NCI-H2107 treated with DMSO at 0.1 percent for 48 hours (cell line): ENCODE results near the gene BRMS1L.
A peak's percentile ranks its signal among the peaks of the same experiment; 100 is the strongest.
"Not testable (repeated sequence)": the region's sequence is repeated elsewhere in the genome, so short reads cannot be mapped to it uniquely, and the experiment has no call there.

ENCODE experiments used
- DNase-seq: peaks from one replicate; lab custom pipeline; 2025; ENCODE audit not compliant: unreplicated experiment; lab: John Stamatoyannopoulos, UW

Gene BRMS1L

DNA sequence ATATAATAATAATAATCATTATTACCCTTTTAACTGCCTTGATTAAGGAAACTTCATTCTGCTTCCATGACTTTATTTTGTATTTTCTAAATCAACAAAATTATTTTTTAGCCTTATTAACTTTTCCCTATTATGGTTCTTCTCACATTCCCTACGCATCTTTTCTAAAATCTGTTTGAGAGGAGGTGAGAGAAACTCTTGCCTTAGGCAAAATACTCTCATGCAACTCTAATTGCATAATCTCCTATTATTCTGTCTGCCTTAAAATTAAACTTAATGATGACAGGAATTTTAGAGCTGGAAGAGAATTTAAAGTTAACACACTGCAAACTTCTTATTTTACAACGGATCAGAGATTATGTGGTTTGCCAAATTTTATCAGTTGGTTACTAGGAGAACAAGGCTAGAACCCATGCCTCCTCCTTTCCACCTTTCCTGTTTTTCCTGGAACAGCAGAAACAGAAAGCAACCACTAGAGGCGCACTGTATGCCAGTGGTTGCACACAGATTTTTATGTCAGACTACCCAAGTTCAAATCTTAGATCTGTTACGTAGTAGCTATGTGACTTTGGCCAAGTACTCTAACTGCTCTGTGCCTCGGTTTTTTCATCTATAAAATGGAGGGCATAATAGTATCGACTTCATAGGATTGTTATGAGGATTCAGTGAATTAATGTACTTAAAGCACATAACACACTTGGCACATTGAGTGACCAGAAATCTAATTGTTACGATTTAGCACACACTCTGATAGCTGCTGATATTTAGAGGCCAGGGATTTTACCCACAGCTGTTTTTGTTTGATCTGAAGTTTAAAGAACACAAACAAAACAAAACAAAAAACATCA, 4.3 kb upstream of the BRMS1L start:
- peak; percentile 26 for DNase-seq

DNA sequence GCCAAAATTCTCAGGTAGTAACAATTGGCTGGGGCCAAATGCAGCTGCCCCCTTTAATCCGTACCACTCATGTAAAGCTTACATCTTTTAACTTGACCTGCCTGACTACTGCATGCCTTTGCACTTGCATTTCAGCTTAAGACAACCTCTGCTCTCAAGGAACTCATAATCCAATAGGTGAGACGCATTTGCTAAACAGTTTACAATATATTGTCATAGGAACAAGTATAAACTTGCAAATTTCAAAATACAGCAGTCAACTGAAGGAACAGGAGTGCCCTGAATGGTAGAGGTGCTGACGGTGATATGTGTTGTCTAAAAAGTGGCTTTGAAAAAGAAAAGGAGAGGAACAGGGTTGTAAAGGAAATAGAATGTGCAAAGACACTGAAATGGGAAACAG, 3.6 kb upstream of the BRMS1L start:
- no peak for DNase-seq

DNA sequence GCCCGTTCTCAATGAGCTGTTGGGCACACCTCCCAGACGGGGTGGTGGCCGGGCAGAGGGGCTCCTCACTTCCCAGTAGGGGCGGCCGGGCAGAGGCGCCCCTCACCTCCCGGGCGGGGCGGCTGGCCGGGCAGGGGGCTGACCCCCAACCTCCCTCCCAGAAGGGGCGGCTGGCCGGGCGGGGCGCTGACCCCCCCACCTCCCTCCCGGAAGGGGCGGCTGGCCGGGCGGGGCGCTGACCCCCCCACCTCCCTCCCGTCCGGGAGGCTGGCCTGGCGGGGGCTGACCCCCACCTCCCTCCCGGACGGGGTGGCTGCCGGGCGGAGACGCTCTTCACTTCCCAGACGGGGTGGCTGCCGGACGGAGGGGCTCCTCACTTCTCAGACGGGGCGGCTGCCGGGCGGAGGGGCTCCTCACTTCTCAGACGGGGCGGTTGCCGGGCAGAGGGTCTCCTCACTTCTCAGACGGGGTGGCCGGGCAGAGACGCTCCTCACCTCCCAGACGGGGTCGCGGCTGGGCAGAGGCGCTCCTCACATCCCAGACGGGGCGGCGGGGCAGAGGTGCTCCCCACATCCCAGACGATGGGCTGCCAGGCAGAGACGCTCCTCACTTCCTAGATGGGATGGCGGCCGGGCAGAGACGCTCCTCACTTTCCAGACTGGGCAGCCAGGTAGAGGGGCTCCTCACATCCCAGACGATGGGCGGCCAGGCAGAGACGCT, 1.5 kb upstream of the BRMS1L start:
- not testable (repeated sequence) for DNase-seq

DNA sequence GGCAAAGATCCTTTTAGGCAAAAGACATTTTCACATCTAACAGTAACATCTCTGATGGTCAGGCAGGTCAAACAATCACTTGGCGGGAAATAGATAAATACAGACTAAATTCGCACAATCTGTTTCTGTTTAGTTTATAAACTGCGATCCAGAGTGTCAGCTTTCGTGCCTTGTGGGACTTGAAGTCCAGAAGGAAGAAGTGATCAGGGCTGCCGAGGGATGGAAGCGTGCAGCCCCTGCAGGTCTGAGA, 245 bp upstream of the BRMS1L start:
- no peak for DNase-seq

DNA sequence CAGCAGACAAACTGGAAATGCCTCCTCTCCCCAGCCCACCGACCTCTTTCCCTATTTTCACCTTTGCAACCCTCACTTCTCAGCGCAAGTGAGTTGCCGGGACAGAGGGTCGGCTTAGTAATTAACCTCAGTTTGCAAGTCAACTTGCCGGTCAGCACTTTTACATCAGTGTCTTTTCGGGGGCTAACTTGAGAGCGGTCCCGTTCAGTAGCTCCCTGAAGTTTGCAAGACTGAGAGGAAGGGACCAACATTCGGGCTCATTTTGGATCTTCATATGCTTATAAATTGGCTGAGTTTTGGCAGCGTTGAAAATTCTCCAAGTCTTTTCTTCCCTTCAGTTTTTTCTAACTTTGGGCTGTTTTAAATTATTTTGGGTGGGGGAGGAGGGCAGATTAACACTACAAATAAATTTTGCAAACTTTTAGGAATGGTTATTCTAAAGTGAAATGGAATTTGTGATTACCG, 846 bp downstream of the BRMS1L start:
- DNase-seq: no peak

DNA sequence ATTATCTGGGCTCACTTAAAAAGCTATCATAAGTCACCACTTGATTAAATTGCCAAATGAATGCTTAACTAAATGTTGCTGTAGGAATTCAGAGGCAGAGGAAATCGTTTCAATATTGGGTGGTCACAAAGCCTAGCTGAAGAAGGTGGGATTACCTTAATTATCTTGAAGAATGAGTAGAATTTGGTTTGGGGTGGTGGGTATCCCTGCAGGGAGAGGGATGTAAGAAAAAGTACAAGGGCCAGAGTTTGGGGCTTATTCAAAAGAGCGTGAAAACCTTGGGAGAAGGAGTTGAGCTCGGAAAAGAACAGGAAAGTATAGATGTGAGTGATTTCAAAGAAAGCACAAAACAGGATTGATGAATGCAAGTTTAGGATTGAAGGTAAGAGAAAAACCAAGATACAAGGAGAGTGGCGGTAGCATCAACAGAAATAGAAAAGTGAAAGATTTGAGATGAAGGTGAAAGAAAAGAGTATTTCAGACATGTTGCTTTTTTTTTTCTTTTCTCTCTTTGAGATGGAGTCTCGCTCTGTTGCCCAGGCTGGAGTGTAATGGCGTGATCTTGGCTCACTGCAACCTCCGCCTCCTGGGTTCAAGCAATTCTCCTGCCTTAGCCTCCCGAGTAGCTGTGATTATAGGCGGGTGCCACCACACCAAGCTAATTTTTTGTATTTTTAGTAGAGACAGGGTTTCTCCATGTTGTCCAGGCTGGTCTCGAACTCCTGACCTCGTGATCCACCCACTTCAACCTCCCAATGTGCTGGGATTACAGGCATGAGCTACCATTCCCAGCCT, 1.7 kb downstream of the BRMS1L start:
- no peak for DNase-seq

DNA sequence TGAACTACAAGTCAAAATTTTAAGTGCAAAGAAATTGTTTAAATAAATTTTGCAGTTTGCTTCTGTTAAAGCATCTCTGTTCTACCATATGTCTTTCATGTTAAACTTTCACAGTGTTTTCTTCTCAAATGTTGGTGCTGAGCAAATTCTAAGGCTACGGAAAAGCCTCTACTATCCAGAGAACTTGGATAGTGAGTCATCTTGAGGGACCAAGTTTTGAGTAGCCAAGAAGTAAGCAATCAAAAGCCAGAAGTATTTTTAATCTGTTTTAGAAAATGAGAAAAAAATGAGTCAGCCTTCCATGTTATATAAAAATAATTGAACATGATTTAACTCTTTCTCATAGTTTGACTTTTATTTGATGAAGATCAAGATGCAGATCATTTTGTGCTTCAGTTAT, 3.3 kb downstream of the BRMS1L start:
- no peak for DNase-seq

DNA sequence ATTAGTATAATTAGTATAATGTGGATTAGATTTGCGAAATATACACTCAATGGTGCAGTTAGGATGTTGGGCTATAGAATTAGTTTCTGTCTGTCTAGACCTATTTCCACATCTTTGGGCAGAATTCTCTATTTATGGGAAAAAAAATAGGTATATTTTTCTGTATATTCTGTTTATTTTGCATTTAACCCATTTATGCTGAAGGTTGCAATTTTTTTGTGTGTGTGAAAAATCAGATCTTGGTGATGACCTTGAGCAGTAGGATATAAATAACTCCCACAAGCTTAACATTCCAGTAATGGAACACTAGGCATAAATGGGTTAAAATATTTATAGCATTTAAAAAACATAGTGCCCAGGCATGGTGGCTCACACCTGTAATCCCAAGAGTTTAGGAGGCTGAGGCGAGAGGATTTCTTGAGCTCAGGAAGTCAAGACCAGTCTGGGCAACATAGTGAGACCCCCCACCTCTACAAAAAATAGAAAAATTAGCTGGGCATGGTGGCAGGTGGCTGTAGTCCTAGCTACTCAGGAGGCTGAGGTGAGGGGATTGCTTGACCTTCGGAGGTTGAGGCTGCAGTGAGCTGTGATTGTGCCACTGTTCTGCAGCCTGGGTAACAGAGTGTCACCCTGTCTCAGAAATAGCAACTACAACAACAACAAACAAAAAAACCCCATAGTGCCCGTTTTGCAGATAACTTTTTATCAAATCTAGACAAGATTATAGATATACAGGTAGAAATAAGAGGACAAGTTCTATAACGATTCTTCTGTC, 9.3 kb downstream of the BRMS1L start:
- DNase-seq: no peak

DNA sequence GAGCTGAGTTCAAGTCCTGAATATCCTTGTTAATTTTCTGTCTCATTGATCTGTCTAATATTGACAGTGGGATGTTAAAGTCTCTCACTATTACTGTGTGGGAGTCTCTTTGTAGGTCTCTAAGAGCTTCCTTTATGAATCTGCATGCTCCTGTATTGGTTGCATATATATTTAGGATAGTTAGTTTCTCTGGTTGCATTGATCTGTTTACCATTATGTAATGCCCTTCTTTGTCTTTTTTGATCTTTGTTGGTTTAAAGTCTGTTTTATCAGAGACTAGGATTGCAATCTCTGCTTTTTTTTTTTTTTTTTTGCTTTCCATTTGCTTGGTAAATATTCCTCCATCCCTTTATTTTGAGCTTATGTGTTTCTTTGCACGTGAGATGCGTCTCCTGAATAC, 15.6 kb downstream of the BRMS1L start:
- not testable (repeated sequence) for DNase-seq

DNA sequence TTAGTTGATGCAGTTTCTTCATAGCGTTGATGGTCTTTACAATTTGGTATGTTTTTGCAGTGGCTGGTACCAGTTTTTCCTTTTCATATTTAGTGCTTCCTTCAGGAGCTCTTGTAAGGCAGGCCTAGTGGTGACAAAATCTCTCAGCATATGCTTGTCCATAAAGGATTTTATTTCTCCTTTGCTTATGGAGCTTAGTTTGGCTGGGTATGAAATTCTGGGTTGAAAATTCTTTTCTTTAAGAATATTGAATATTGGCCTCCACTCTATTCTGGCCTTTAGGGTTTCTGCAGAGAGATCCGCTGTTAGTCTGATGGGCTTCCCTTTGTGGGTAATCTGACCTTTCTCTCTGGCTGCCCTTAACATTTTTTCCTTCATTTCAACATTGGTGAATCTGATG, 16.1 kb downstream of the BRMS1L start:
- DNase-seq: not testable (repeated sequence)

DNA sequence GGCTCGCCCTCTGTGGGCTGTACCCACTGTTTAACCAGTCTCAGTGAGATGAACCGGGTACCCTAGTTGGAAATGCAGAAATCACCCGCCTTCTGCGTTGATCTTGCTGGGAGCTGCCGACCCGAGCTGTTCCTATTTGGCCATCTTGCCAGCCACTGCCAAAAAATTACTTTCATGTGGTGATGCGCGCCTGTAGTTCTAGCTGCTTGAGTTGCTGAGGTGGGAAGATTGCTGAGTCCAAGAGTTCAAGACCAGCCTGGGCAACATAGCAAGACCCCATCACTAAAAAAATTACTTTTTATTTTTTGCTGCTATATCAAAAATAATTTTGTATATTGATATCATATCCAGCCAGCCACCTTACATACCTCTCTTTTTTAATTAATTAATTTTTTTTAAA, 18.4 kb downstream of the BRMS1L start:
- no peak for DNase-seq

DNA sequence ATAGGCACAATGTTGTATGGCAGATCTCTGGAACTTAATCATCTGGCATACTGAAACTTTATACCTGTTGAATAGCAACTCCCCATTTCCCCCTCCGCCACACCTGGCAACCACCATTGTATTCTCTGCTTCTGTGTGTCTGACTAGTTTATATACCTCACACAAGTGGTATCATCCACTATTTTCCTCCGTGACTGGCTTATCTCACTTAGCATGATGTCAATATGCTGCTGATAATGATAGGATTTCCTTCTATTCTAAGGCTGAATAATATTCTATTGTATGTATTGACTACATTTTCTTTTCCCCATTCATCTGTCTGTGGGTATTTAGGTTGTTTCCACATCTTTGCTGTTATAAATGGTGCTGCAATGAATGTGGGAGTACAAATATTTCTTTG, 21.5 kb downstream of the BRMS1L start:
- DNase-seq: peak; percentile 40

DNA sequence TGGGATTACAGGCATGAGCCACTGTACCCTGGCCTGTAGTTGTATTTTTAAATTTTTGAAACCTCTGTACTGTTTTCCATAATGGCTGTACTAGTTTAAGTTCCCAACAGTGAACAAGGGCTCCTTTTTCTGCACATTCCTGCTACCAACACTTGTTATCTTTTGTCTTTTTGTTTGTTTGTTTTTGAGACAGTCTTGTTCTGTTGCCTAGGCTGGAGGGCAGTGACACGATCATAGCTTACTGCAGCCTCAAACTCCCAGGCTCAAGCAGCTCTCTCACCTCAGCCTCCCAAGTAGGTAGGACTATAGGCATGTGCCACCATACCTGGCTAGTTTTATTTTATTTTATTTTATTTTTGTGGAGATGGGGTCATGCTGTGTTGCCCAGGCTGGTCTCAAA, 23.0 kb downstream of the BRMS1L start:
- DNase-seq: no peak

DNA sequence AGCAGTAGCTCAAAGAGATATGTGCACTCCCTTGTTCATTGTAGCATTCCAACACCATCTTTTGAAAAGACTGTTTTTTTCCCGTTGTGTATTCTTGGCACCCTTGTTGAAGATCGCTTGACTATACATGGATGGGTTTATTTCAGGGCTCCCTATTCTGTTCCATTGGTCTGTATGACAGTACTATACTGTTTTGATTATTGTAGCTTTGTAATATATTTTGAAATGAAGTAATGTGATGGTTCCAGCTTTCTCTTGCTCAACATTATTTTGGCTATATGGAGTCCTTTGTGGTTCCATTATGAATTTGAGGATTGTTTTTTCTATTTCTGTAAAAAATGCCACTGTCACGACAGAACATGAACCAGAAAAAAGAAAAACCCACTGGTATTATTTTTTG, 25.7 kb downstream of the BRMS1L start:
- no peak for DNase-seq

DNA sequence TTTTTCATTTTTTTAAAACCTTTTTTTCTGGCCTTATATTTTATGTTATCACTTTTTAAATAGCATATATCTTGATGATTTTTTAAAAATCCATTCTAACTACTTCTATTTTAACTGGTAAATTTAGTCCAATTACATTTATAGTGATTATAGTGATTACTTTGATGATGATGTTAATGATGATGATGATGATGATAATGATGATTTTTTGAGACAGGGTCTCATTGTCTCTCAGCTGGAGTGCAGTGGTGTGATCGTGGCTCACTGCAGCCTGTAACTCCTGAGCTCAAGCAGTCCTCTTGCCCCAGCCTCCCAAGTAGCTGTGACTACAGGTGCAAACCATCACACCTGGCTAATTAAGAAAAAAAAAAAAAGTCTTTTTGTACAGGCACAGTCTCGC, 27.1 kb downstream of the BRMS1L start:
- no peak for DNase-seq

DNA sequence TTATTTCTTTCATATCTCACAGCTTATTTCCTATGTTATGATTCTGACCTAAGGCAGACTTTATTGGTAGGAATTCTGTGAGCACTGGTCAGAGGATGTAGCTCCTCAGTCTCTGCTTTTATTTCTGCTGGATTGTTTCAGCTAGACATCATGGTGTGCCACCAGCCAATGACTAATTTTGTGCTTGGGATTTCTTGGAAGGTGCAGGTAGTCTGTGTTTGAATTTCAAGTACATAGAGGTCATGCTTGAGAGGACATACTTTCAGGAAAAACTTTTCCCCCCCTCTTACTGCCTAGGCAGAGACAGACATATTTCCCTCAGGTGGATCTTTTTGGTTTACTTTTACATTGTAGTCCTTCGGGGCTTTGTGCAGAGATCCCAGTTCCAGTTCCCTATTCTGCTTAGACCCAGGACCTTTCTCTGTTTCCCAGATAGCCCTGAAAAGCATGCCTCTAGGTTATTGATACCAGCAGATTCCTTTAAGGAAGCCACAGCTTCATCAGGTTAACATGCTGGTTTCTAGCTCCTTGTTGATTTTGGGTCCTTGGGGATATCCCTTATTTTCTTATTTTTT, 28.6 kb downstream of the BRMS1L start:
- DNase-seq: no peak

DNA sequence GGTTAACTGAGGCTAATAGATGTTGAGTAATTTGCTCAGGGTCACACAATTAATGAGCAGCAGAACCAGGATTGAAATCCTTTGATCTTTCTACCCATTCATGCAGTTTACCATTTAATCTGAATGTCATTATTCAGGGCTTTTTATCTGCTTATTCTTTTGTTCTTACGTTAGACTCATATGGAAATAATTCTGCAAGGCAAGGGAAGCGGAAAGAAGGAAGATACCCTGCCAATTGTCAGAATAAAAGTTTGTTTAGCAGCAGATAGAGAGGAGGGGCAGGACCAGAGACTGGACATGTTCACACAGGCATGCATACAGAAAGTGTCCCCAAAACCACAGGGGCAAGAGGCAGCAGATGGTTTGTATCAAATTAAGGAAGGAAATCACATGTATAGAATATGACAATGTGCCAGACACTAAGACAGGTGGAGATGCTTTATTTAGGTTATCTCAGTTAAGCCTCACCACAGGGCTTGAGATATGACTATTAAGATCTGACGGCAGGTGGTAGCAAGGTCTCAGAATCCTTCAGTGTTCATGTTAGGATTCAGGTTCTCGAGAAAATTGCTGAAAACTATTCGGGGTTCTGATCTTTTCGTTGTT, 29.8 kb downstream of the BRMS1L start:
- peak; percentile 80 for DNase-seq

DNA sequence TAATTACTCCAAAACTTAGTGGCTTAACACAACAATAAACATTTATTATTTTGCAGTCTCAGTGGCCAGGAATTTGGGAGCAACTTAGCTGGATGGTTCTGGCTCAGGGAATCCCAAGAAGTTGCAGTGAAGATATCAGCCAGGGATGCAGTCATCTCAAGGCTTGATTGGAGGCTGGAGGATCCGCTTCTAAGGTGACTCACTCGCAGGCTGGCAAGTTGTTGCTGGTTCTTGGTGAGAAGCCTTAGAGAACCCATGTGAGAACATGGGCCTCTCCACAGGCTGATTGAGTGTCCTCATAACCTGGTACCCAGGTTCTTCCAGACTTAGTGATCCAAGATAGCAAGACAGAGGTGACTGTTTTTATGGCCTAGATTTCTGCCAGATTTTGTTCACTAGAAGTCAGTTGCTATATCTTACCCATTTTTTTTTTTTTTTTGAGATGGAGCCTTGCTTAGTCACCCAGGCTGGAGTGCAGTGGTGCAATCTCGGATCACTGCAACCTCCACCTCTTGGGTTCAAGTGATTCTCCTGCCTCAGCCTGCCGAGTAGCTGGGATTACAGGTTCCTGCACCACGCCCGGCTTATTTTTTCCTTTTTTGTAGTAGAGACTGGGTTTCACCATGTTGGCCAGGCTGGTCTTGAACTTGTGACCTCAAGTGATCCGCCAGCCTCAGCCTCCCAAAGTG, 32.5 kb downstream of the BRMS1L start:
- DNase-seq: no peak

DNA sequence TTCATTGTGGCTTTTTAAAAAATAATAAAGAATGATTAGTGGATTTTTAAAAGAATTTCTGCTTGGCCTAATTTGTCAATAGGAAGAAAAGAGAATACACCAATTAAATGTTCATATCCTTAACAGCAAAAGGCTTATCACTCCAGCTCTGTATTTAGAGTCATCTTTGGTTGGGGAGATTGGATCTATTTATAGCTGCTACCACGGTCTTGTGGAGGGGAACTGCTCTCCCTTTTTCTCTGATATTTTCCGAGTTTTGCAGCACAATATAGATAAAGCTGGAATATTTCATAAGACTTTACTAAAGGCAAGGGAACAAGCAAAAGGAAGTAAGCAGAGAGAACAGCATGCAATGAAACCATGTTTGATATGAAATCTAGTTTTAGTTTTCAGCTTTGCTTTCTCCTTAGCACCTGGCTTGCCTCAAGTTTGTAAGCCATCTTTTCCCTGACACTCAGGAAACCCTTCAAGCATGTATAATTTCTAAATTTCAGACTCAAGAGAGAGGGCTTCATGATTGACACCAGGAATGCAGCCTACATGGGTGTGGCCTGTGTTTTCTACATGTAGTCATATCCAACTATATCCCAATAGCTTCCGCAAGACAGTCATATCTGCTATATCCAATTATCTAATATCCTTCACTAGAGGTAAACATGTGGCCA, 35.2 kb downstream of the BRMS1L start:
- no peak for DNase-seq
